Muscle layer of colon (tissue), 2 donors: Measurements from ENCODE around the gene VASH1.
"Not testable (repeated sequence)": the region's sequence is repeated elsewhere in the genome, so short reads cannot be mapped to it uniquely, and the experiment has no call there.

Experiments used
- H3K27ac ChIP-seq: one replicate; pipeline ENCODE4 v1.7.0; 2013; ENCODE audit warnings: low read depth, mild to moderate bottlenecking, low read length, moderate library complexity
- H3K27me3 ChIP-seq, 2 donors: one replicate each; pipeline ENCODE4 v1.7.0; 2013; ENCODE audit warnings: low read length in 2 of 2, mild to moderate bottlenecking in 2 of 2; ENCODE audit not compliant: insufficient read depth in 2 of 2, control insufficient read depth in 1 of 2
- H3K36me3 ChIP-seq: one replicate; pipeline ENCODE4 v1.7.0; 2013; ENCODE audit warnings: mild to moderate bottlenecking, low read length; ENCODE audit not compliant: insufficient read depth
- H3K4me1 ChIP-seq: one replicate; pipeline ENCODE4 v1.7.0; 2013; ENCODE audit warnings: mild to moderate bottlenecking, low read length; ENCODE audit not compliant: insufficient read depth
- H3K4me3 ChIP-seq, 2 donors: one replicate each; pipeline ENCODE4 v1.7.0; 2013; ENCODE audit warnings: low read length in 2 of 2, low read depth in 1 of 2, mild to moderate bottlenecking in 1 of 2, moderate library complexity in 1 of 2
- H3K9ac ChIP-seq: one replicate; pipeline ENCODE4 v1.7.0; 2013; ENCODE audit warnings: low read length
- H3K9me3 ChIP-seq: one replicate; pipeline ENCODE4 v1.7.0; 2013; ENCODE audit warnings: mild to moderate bottlenecking, low read length
- donor health status: abdominal sarcoma.
- donor health status: Adenocarcinoma of cecum.

VASH1 gene

GRCh38 chr14:76724651-76725550, 36.4 kb upstream of the VASH1 start:
- Histone ChIP-seq H3K36me3 (no peaks in the 10 kb centered on the region), H3K4me3 (no peak overlapping the region), H3K9ac (no peak overlapping the region), H3K9me3 (no peaks in the 10 kb centered on the region), H3K27me3 (no peaks in the 10 kb centered on the region), H3K27ac (no peak overlapping the region), H3K4me1 (no peaks in the 10 kb centered on the region)

GRCh38 chr14:76726551-76726970, 34.7 kb upstream of the VASH1 start:
- no peaks in the 10 kb centered on the region for H3K4me1 ChIP-seq
- H3K9me3 ChIP-seq = no peaks in the 10 kb centered on the region
- H3K27me3 ChIP-seq = no peaks in the 10 kb centered on the region
- no peak overlapping the region for H3K27ac ChIP-seq
- no peaks in the 10 kb centered on the region for H3K36me3 ChIP-seq
- no peak overlapping the region for H3K4me3 ChIP-seq
- no peak overlapping the region for H3K9ac ChIP-seq

- H3K4me1 ChIP-seq = no peaks in the 10 kb centered on the region
- H3K9me3 ChIP-seq = no peaks in the 10 kb centered on the region
- H3K27me3 ChIP-seq = no peaks in the 10 kb centered on the region
- no peaks in the 10 kb centered on the region for H3K36me3 ChIP-seq
- no peak overlapping the region for H3K4me3 ChIP-seq
- no peak overlapping the region for H3K27ac ChIP-seq
- H3K9ac ChIP-seq = no peak overlapping the region
Measured at GRCh38 chr14:76727384-76727783, 33.9 kb upstream of the VASH1 start.

GRCh38 chr14:76727901-76728300, 33.4 kb upstream of the VASH1 start:
- no peak overlapping the region for H3K27ac ChIP-seq
- no peaks in the 10 kb centered on the region for H3K4me1 ChIP-seq
- no peak overlapping the region for H3K4me3 ChIP-seq
- no peaks in the 10 kb centered on the region for H3K9me3 ChIP-seq
- no peaks in the 10 kb centered on the region for H3K36me3 ChIP-seq
- no peak overlapping the region for H3K9ac ChIP-seq
- H3K27me3 ChIP-seq = no peaks in the 10 kb centered on the region

GRCh38 chr14:76729258-76729657, 32.0 kb upstream of the VASH1 start:
- no peaks in the 10 kb centered on the region for H3K27me3 ChIP-seq
- H3K4me3 ChIP-seq = no peak overlapping the region
- no peak overlapping the region for H3K27ac ChIP-seq
- H3K36me3 ChIP-seq = no peaks in the 10 kb centered on the region
- H3K4me1 ChIP-seq = no peaks in the 10 kb centered on the region
- H3K9ac ChIP-seq = no peak overlapping the region
- no peaks in the 10 kb centered on the region for H3K9me3 ChIP-seq

- Histone ChIP-seq H3K9ac (no peak overlapping the region), H3K27ac (no peak overlapping the region), H3K27me3 (no peaks in the 10 kb centered on the region), H3K9me3 (no peaks in the 10 kb centered on the region), H3K4me3 (no peak overlapping the region), H3K4me1 (no peaks in the 10 kb centered on the region), H3K36me3 (no peaks in the 10 kb centered on the region)
Measured at GRCh38 chr14:76729953-76730505, 31.2 kb upstream of the VASH1 start.

- not testable (repeated sequence) for H3K9ac ChIP-seq, H3K36me3 ChIP-seq
Measured at GRCh38 chr14:76734501-76734900, 26.8 kb upstream of the VASH1 start.

GRCh38 chr14:76736514-76736913, 24.8 kb upstream of the VASH1 start:
- H3K9me3 ChIP-seq = no peaks in the 10 kb centered on the region
- no peak overlapping the region for H3K27ac ChIP-seq
- H3K27me3 ChIP-seq = no peaks in the 10 kb centered on the region
- no peak overlapping the region for H3K9ac ChIP-seq
- no peaks in the 10 kb centered on the region for H3K36me3 ChIP-seq
- no peaks in the 10 kb centered on the region for H3K4me1 ChIP-seq
- H3K4me3 ChIP-seq = no peak overlapping the region

More at GRCh38 chr14:76734501-76734900, 26.8 kb upstream of the VASH1 start:
- H3K27me3 ChIP-seq, H3K4me3 ChIP-seq, H3K9me3 ChIP-seq, H3K4me1 ChIP-seq, H3K27ac ChIP-seq: not testable (repeated sequence)

- Histone ChIP-seq H3K27me3 (no peaks in the 10 kb centered on the region), H3K27ac (no peak overlapping the region), H3K4me3 (no peak overlapping the region), H3K36me3 (no peaks in the 10 kb centered on the region), H3K4me1 (no peaks in the 10 kb centered on the region), H3K9me3 (no peaks in the 10 kb centered on the region), H3K9ac (no peak overlapping the region)
Measured at GRCh38 chr14:76741074-76741473, 20.2 kb upstream of the VASH1 start.

GRCh38 chr14:76742185-76742584, 19.1 kb upstream of the VASH1 start:
- no peak overlapping the region for H3K4me3 ChIP-seq
- H3K9me3 ChIP-seq = no peaks in the 10 kb centered on the region
- H3K9ac ChIP-seq = no peak overlapping the region
- H3K27me3 ChIP-seq = no peaks in the 10 kb centered on the region
- H3K36me3 ChIP-seq = no peaks in the 10 kb centered on the region
- no peaks in the 10 kb centered on the region for H3K4me1 ChIP-seq
- H3K27ac ChIP-seq = no peak overlapping the region

GRCh38 chr14:76742966-76743365, 18.3 kb upstream of the VASH1 start:
- Histone ChIP-seq H3K36me3 (no peaks in the 10 kb centered on the region), H3K9me3 (no peaks in the 10 kb centered on the region), H3K4me1 (no peaks in the 10 kb centered on the region), H3K27ac (no peak overlapping the region), H3K27me3 (no peaks in the 10 kb centered on the region), H3K9ac (no peak overlapping the region), H3K4me3 (no peak overlapping the region)

GRCh38 chr14:76752744-76753143, 8.5 kb upstream of the VASH1 start:
- no peak overlapping the region for H3K4me3 ChIP-seq
- no peaks in the 10 kb centered on the region for H3K4me1 ChIP-seq
- no peaks in the 10 kb centered on the region for H3K27me3 ChIP-seq
- no peaks in the 10 kb centered on the region for H3K9me3 ChIP-seq
- no peaks in the 10 kb centered on the region for H3K36me3 ChIP-seq
- H3K9ac ChIP-seq = no peak overlapping the region
- H3K27ac ChIP-seq = no peak overlapping the region
